Measurements from ENCODE around the gene NT5C3B.

DNA sequence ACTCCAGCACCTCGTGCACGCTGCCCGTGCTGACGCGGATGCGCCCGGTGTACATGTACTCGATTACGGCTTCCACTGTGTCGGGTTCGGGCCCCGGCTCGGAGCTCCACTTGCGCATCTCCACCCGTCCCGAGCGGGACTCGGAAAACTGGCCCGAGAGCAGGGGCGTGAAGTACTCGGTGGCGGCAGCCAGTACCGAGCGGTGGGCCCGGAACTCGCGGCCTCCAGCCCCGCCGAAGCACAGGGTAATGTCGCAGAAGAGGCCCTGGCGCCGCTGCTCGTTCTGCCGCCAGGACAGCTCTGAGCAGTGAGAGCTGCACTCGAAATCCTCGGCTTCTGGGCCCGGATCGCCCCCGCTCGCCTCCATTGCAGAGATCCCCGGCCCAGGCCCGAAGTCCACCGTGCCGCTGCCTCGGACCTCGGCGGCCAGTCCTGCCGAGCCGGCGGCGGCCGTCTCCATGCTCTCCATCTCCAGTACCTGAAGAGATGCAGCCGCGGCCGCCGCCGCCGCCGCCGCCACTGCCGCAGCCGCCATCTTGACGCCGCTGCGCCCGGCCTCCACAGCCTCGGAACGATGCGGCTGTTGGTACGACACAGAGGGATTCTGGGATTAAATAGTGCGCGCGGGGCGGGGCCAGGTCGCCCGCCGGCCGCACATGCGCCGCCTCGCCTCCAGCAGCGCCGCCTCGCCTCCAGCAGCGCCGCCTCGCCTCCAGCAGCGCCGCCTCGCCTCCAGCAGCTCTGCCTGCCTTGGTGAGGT, 29.0 kb upstream of the NT5C3B start, which contains the start of gene KLHL11:
- TF ChIP-seq CTCF (IDR thresholded peaks at IDR 0.05; ENCODE audit: insufficient read depth, low read length, poor library complexity, severe bottlenecking), result no peak
- no peak for TF ChIP-seq EZH2phosphoT487 (conservative IDR thresholded peaks at IDR 0.05; ENCODE audit: low read length)
